CD4-positive, alpha-beta T cell treated with Interleukin-17A for 4 hours (primary cell): ENCODE data around the gene NUP214.
"Not testable (repeated sequence)": the region's sequence is repeated elsewhere in the genome, so short reads cannot be mapped to it uniquely, and the experiment has no call there.

ENCODE experiments used
- DNase-seq: peaks from one replicate; pipeline ENCODE4 v3.0.0-alpha.2; 2020; ENCODE audit warnings: mixed read lengths

The NUP214 gene

GRCh38 chr9:131264231-131264630 lies 138.8 kb downstream of the NUP214 start:
- peak; percentile 70 for DNase-seq

- peak; percentile 72 for DNase-seq
Measured at GRCh38 chr9:131266266-131267229, 141.2 kb downstream of the NUP214 start.

DNA sequence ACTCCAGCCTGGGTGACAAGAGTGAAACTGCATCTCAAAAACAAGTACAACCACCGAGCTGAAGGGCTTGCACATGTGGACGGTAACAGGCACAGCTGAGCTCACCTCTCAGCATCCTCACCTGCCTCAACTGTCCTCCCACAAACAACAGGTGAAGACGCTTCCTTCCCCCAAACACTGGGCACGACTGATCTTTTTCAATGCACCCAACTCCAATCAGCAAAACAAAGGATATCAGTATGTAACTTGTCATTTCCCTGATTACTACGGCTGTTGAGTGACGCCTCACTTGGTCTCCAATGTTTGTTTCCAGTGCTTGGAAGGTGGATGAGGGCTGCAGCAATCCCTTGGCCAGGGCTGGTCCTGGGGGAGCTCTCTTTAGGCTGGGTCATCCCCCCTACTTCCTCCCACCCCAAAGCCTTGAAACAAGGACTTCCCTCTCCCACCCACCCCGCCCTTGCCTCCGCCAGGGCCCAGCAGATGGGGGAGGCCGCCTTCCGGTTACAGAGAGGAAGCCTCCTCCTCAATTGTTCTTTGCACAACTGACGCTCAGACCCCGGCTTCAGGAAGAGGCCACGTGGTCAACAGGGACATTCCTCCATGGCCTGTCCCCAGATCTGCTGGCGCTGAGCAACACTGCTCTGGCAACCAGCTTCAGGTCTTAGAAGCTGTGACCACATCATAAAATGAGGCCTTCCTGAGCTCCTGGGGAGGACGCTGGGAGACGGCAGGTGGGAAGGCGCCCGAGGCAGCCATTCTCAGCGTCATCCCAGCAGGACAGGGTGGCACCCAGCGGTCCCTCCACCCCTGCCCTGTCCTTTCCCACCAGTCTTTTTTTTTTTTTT lies 145.0 kb downstream of the NUP214 start:
- DNase-seq: peak; percentile 68

DNA sequence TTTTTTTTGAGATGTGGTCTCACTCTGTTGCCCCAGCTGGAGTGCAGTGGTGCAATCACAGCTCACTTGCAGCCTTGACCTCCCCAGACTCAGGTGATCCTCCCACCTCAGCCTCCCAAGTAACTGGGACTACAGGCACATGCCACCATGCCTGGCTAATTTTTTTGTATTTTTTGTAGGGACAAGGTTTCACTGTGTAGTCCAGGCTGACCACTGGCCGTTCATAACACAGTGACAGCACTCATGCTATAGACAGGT lies 145.6 kb downstream of the NUP214 start:
- DNase-seq: not testable (repeated sequence)

DNA sequence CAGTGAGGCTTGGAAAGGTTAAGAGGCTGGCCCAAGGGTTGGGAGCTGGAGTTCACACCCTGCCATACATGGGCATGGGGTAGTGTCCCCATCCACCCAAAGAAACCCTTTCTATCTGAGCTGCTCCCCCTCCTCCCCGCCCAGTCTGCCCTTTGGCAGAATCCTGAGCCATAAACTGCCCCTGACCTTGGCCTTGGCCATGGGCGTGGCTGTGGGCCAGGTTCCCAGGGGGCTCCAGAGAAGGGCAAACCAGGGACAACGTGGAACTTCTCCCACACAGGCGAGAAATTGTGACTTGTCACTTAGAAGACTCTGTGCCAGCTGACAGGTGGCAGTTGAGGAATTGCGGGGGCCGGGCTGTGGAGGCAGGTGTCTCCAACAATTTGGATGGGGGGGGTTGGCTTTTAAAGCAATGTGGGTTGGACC lies 146.1 kb downstream of the NUP214 start:
- DNase-seq: peak; percentile 21

DNA sequence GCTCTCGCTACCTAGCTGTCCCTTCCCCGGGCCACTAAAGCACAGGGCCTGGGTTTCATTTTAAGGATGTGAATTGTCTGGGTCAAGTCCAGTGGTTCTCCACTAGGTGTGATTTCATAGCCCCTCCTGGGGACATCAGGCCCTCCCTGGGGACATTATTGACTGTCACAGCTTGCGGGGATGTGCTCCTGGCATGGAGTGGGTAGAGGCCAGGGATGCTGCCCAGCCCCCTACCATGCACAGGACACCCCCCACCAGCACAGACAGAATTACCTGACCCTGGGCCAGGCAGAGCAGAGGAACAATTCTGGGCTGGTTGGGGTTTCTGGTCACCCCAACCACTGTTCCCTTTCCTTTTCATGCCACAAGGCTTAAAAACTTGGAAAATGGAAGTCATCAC lies 146.8 kb downstream of the NUP214 start:
- no peak for DNase-seq

DNA sequence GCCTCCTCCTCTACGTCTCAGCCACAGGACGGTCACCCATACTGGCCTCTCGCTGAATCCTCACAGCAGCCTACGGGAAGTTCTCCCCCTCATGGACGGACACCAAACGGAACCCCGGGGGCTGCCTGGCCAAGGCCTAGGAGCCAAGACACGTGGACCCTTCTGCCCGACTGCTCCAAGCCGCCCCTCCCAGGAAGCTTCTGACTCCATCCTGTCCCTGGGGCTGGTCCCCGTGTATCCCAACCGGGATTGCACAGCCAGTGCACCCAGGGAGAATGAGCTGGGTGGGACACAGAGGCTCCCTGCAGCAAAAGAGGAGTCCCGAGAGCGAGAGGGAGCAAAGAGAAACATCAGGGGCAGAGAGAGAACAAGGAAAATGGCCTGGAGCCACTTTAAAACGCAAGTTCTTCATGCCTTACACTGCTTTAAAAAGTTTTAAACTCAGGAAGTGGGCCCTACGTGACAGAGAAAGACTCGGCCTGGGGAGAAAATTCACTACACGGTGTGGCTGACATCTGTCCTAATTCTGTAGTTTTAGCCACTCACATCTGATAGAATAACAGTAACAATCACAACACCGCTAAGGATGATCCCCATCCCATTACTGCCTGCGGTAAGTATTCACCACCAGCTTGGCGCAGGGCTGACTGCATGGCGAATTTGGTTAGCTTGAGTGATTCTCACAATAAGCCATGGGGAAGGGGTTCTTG lies 147.9 kb downstream of the NUP214 start:
- peak; percentile 42 for DNase-seq

GRCh38 chr9:131273856-131274673 lies 148.7 kb downstream of the NUP214 start:
- peak; percentile 46 for DNase-seq

- peak; percentile 45 for DNase-seq
Measured at GRCh38 chr9:131274674-131275331, 149.4 kb downstream of the NUP214 start.

DNA sequence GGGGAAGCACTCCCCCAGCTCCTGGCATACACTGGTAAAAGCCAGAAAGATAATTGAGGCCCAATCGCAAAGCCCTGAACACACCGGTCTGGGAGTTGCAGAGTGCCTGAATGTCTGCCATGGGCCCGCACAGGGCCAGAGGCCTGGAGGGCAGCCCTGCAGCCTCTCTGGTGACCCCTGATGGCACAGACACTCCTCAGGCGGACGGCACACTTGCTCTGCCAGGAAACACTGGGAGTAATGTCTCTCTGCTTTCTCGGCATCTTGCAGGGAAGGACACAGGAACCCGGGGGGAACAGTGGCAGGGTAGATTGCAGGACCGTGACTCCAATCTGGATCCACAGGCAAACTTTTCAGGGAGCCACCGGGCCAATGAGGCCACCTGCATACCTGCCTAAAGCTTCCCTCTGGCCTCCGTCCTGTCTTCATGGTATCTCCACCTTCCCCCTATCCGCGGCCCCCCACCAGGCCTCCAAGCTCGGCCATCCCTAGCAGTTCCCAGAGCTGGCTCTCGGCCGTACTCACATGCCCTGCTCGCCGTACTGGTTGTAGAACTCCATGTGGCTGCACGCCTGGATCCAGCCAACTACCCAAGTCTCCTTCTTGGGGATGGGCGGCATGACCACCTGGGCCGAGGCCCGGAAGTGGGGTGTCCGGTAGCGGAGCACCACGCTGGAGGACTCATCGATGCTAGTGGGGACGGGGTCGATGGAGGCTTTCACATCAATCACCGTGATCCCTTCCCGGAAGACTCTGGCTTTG lies 150.1 kb downstream of the NUP214 start:
- DNase-seq: peak; percentile 49

DNA sequence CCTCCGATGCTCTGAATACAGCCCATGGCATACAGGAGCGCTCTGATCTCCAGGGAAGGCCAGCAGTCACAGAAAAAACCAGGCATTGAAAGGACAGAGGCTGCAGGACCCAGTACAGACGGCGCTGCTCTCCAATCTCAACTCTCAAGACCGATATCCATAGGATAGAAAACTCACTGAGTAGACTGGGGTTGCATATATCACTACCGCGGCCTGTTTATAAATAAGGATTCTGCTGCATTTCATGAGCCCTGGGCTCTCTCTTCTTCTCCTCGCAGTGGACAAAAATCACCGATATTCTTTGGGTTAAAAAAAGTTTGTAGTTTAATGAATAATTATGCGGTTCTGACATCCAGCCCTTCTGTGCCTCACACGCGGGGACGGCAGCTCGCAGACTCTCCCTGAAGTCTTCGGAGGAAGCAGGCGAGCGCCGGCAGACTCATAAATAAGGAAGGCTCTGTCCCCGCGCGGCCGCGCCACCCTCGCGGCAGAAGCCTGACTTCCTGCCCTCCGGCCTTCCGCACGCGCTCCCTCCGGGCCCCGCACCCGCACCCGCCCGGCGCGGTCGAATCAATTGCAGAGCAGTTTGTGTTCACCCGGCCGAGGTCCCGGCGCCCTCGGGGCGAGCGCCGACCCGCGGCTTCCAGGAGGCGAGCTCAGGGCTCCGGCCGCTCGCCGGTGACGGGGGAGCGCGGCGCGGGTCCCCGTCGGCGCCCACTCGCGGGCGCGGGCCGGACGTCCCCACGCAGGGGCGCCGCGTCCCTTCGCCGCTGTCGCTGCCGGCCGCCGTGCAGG lies 150.9 kb downstream of the NUP214 start, which contains the start of gene FAM78A:
Gene FAM78A (minus strand): TSS at position 417 of the 795 bp plus-strand sequence. CDS start 331 bp downstream, at position 86.
- peak; percentile 72 for DNase-seq

DNA sequence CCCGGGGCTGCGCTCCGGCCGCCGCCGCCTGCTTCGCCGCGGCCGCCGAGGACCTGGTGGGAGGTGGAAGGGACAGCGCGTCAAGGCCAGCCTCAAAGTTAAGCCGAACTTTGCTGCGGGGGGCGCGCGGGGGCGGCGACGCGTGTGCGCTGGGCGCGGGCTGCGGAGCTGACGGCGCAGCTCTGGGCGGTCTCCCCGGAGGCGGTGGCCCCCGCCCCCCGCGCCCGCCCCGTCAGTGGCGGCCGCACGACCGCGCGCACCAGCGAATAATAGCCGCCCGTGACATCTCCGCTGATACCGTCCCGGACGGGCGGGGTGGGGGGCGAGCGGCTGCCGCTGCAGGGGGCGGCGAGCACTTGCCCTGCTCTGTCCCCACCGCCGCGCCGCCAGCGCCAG lies 151.5 kb downstream of the NUP214 start:
- DNase-seq: peak; percentile 67

DNA sequence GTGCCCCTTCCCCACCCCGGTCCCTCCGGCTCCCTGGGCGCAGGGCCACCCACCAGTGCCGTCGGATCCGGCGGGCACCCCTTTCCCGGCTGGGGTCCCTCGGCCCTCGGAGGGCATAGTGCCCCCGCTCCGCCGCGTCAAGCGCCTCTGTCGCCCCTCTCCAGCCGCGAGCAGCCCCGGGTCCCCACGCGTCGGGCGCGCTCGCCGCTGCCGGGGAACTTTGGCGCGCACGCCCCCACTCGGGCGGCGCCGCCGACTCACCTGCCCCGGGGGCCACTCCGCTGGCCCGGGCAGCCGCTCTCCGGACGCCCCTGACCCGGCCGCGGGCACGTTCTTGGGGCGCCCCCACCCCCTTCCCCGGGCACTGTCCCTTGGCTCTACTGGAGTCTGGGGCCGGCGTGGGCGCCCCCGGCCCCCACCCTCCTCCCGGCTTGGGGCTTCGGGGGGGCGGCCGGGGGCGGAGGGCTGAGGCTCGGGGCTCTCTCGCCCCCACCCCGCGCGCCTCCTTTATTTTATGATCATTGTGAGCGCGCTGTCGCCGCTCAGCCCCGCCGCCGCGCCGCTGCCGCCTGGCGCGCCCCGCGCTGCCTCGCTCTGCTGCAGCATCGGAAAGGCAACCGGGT lies 152.0 kb downstream of the NUP214 start:
- DNase-seq: peak; percentile 53

GRCh38 chr9:131277910-131278701 lies 152.7 kb downstream of the NUP214 start:
- DNase-seq: peak; percentile 84

- DNase-seq: peak; percentile 54
Measured at GRCh38 chr9:131278702-131279111, 153.3 kb downstream of the NUP214 start.

DNA sequence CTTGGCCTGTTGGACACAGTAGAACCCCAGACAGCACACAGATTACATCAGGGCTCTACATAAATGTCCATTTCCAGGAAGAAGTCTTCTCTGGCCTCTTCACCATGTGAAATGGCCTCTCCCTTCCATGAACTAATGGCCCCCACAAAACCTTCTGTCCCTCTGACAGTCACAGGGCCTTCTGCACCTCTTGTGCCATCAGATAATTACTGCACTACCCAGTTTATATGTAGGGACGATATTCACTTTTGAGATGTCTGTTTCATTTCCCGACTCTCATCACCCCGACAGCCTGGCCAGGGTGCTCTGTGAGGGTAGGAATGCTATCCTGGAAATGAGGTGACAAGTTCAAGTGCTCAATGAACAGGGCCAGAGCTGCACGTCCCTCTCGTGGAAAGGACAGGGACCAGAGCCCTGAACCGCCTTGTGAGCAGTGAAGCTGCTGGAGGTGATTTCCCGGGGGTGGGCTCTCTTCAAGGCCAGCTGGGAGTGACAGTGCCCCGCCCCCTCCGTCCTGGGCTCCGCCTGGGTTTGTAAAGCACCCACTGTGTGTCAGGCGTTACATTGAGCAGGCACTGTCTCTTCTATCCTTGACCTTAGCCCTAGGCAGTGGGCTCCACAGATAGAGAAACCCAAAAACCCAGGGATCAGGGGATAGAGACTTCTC lies 153.9 kb downstream of the NUP214 start:
- DNase-seq: no peak

GRCh38 chr9:131279863-131280570 lies 154.6 kb downstream of the NUP214 start:
- DNase-seq: no peak
